ENCODE data around the gene CCL27.
A peak's percentile ranks its signal among the peaks of the same experiment; 100 is the strongest.

The CCL27 gene

GRCh38 chr9:34628656-34629490 is 33.6 kb downstream of the CCL27 start, which contains the start of gene ARID3C:
Gene ARID3C, minus strand, starts transcription at chr9:34629066. Its CDS starts 1,052 bp downstream, at chr9:34628014.
- no peak for DNase-seq (ENCODE audit: low read depth)
- no peak for TF ChIP-seq CTCF (conservative IDR thresholded peaks at IDR 0.05; ENCODE audit: low read depth, low read length)
- H3K4me3 ChIP-seq (ENCODE audit: low read depth, low read length), result peak within 1 kb of the TSS; percentile 20

- TF ChIP-seq CTCF (conservative IDR thresholded peaks at IDR 0.05; ENCODE audit: low read depth, low read length), result no peak
- no peak overlapping the region for H3K4me3 ChIP-seq (ENCODE audit: low read depth, low read length)
- DNase-seq (ENCODE audit: low read depth), result no peak
These were observed 34.5 kb downstream of the CCL27 start for GRCh38 chr9:34627716-34628655.

- DNase-seq (ENCODE audit: low read depth), result no peak
- no peak overlapping the region for H3K4me3 ChIP-seq (ENCODE audit: low read depth, low read length)
- no peak for TF ChIP-seq CTCF (conservative IDR thresholded peaks at IDR 0.05; ENCODE audit: low read depth, low read length)
These were observed 37.3 kb downstream of the CCL27 start for GRCh38 chr9:34625186-34625486.

GRCh38 chr9:34624475-34625185 is 37.8 kb downstream of the CCL27 start:
- TF ChIP-seq CTCF (conservative IDR thresholded peaks at IDR 0.05; ENCODE audit: low read depth, low read length), result no peak
- DNase-seq (ENCODE audit: low read depth), result no peak
- H3K4me3 ChIP-seq (ENCODE audit: low read depth, low read length), result no peak overlapping the region

GRCh38 chr9:34623374-34624235 is 38.9 kb downstream of the CCL27 start:
- no peak overlapping the region for H3K4me3 ChIP-seq (ENCODE audit: low read depth, low read length)
- DNase-seq (ENCODE audit: low read depth), result no peak
- no peak for TF ChIP-seq CTCF (conservative IDR thresholded peaks at IDR 0.05; ENCODE audit: low read depth, low read length)

All from choroid plexus epithelial cell (primary cell).